Measurements from ENCODE around the gene ROR2. TPM values are rescaled to one million over a fixed set of nuclear protein-coding genes. Genes with fewer than 3 reads are reported as not detected.
A peak's percentile ranks its signal among the peaks of the same experiment; 100 is the strongest.

The ROR2 gene
- total RNA-seq, 3 donors from 2014 or later (not counting 1 experiment from before 2014, with no cell fraction given), result 1.7 TPM; not detected in 2

DNA sequence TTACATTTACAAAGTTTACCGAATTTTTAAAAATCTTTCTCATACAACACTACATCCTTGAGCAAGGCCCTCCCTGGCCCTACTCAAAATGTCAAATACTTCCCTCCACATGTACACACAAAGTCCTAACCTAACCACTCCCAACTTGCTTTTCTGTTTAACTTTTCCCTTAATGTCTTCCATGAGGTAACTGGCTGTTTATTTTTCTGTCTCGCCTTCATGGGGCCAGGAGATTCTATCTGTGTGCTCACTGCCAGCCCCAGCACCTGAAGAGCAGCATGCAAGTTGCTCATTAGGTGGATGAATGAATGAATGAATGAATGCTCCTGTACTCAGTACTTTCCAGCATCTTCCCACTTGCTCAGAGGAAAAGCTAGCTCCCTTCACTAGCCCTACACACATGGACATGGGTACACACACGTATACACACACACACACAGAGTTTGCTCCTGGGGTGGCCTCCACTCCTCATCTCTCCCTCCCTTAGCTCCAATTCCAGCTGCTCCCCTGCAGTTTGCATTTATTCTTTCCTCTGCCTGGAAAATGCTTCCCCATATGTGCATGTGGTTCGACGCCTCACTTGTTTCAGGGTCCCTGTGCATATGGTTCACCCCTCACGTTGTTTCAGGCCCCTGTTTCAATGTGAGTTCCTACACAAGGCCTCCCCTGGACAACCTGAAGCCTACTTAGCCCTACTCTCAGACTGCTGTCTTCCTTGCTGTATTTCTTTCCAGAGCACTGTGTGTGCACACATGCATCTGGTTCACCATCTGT is 165.2 kb downstream of the ROR2 start:
- no peak overlapping the region for H3K27ac Mint-ChIP-seq
- intact Hi-C loops (cut with micrococcal nuclease), result no loop called here
- no peak for ATAC-seq
- H3K9me3 ChIP-seq (ENCODE audit: control insufficient read depth, insufficient read depth, low read length), result no peaks in the 10 kb centered on the region
- no peaks in the 10 kb centered on the region for H3K27me3 ChIP-seq (ENCODE audit: control insufficient read depth, insufficient read depth, low read length)
- H3K4me1 Mint-ChIP-seq, result no peaks in the 10 kb centered on the region
- WGBS (ENCODE audit: insufficient coverage), result 89% methylated on average over 6 of the region's 6 CpGs
- no peaks in the 10 kb centered on the region for H3K36me3 Mint-ChIP-seq
- no peaks in the 10 kb centered on the region for H3K4me1 ChIP-seq (ENCODE audit: control insufficient read depth, insufficient read depth, low read length)
- no peak overlapping the region for H3K4me3 Mint-ChIP-seq
- no peak for DNase-seq
- no peaks in the 10 kb centered on the region for H3K36me3 ChIP-seq (ENCODE audit: control insufficient read depth, insufficient read depth, low read length)
- H3K4me3 ChIP-seq (ENCODE audit: low read length), result no peak overlapping the region
- peaks cover 0 to 3% of the 10 kb centered on the region in 2 donors for H3K9me3 Mint-ChIP-seq
- no peak overlapping the region for H3K27ac ChIP-seq (ENCODE audit: low read length)
- no peak for TF ChIP-seq CTCF (IDR thresholded peaks at IDR 0.05)
- H3K27me3 Mint-ChIP-seq (ENCODE audit: low read depth in 2 of 2), result peaks cover 14 to 32% of the 10 kb centered on the region in 2 donors

DNA sequence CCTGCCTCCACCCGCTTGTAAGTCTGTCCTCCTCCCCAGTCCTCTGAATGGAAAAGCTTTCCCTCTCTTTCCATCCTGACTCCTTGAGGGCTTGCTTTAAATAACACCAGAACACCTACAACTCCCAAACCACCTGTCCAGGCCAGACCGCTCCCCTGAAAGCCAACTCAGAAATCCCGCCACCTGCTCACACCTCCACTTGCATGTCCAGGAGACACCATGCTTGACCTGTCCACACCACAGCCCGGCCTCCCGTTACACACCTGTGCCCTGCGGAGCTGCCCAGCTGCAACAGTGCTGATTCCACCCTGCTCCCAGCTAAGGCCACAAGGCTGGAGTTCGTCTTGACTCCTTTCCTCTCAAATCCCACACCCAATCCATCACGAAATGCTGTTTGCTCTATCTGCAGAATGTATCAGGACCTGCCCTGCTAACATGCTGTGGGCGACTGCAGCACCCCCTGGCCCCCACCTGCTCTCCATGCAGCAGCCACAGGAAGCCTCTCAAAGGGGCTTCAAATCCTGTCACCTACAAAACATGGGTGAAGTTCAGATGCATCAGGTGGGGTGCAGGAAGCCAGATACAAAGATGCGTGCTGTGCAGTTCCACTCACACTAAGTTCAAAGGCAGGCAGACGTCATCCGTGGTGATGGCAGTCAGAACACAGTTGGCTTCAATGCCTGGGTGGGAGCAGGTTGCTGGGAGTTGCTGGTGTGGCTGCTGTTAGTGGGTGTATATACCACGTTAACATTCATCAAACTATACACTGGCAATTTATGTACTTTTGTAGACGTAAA is 166.0 kb downstream of the ROR2 start:
- no peaks in the 10 kb centered on the region for H3K4me1 Mint-ChIP-seq
- Histone ChIP-seq H3K27me3 (ENCODE audit: control insufficient read depth, insufficient read depth, low read length) (no peaks in the 10 kb centered on the region), H3K27ac (ENCODE audit: low read length) (no peak overlapping the region), H3K9me3 (ENCODE audit: control insufficient read depth, insufficient read depth, low read length) (no peaks in the 10 kb centered on the region), H3K36me3 (ENCODE audit: control insufficient read depth, insufficient read depth, low read length) (no peaks in the 10 kb centered on the region), H3K4me3 (ENCODE audit: low read length) (no peak overlapping the region), H3K4me1 (ENCODE audit: control insufficient read depth, insufficient read depth, low read length) (no peaks in the 10 kb centered on the region)
- H3K9me3 Mint-ChIP-seq, result peaks cover 0 to 3% of the 10 kb centered on the region in 2 donors
- ATAC-seq, result no peak
- peak in 1 of 2 donors; percentile 36 for DNase-seq
- intact Hi-C loops (cut with micrococcal nuclease), result no loop called here
- H3K27ac Mint-ChIP-seq, result no peak overlapping the region
- H3K4me3 Mint-ChIP-seq, result no peak overlapping the region
- H3K36me3 Mint-ChIP-seq, result no peaks in the 10 kb centered on the region
- WGBS (ENCODE audit: insufficient coverage), result 88% methylated on average over 14 of the region's 14 CpGs
- TF ChIP-seq CTCF (IDR thresholded peaks at IDR 0.05), result no peak
- peaks cover 14 to 32% of the 10 kb centered on the region in 2 donors for H3K27me3 Mint-ChIP-seq (ENCODE audit: low read depth in 2 of 2)

DNA sequence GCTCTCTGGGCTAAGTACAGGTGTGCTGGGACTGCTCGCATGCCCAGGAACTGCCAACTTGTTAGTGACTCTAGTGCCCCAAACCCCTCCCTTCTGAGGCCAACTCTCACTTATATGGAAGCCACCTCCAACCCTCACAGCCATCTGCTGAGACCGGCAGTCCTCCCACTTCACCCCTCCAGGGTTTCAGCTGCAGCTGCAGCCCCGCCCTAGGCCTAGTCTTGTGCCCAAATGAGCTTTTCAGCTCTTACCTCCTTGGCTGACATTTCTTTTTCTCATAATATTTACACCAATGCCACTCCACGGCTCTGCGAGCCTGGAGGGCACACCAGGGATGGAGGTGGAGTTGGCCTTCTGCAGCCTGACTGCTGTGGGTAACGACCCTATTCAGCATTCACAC is 166.6 kb downstream of the ROR2 start:
- Histone ChIP-seq H3K4me3 (ENCODE audit: low read length) (no peak overlapping the region), H3K27me3 (ENCODE audit: control insufficient read depth, insufficient read depth, low read length) (no peaks in the 10 kb centered on the region), H3K4me1 (ENCODE audit: control insufficient read depth, insufficient read depth, low read length) (no peaks in the 10 kb centered on the region), H3K36me3 (ENCODE audit: control insufficient read depth, insufficient read depth, low read length) (no peaks in the 10 kb centered on the region), H3K27ac (ENCODE audit: low read length) (no peak overlapping the region), H3K9me3 (ENCODE audit: control insufficient read depth, insufficient read depth, low read length) (no peaks in the 10 kb centered on the region)
- intact Hi-C loops (cut with micrococcal nuclease), result no loop called here
- no peak for TF ChIP-seq CTCF (IDR thresholded peaks at IDR 0.05)
- Mint-ChIP-seq H3K4me3 (no peak overlapping the region), H3K27ac (no peak overlapping the region), H3K27me3 (ENCODE audit: low read depth in 2 of 2) (peaks cover 14 to 32% of the 10 kb centered on the region in 2 donors), H3K4me1 (no peaks in the 10 kb centered on the region), H3K9me3 (peaks cover 0 to 3% of the 10 kb centered on the region in 2 donors), H3K36me3 (no peaks in the 10 kb centered on the region)
- ATAC-seq, result no peak
- no peak for DNase-seq
- WGBS (ENCODE audit: insufficient coverage), result 79% methylated on average over 6 of the region's 6 CpGs

Measured in natural killer cell (primary cell).